ENCODE data around the gene CD207. TPM values are rescaled to one million over a fixed set of nuclear protein-coding genes. Genes with fewer than 3 reads are reported as not detected.

CD207 gene
- total and polyA plus RNA-seq, 2 of the 8 experiments (the other 6 are each of a cell fraction or from before 2014, with no cell fraction given): not detected

DNA sequence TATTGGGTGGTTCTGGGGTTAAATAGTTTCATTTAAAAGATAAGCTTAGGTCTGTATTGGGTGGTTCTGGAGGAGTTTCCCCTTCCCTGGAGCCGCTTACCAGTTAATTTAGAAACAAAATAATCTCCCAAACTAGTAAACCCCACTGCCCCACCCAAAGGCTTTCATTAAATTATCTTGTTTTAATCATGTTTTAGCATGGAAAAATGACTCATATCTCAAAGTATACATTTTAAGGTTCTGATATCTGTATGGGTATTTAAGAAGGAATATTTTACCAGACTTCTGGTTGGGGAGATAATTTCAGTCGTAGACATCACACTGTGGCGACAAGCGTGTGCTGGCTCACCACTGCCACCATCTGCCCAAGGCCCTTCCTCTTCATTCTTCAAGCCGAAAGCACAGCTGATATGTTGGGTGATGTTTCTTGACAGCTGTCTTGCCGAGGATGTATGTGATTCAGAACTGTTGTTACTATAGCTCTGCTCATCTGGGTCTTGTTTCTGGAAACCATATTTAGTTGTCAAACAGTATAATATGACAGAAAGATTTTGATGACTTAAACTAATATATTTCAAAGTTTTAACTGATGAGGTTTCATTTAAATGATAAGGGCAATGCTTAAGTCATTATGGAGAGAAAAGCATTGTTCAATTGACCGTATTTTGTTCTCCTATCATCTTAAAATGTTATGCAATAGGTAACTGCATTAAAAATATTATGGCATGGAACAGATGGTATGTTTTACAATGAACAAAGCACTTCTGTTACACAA, 50.3 kb downstream of the CD207 start:
- DNase-seq (ENCODE audit: low read depth in 1 of 2, low spot score in 2 of 2): no peak
- Histone ChIP-seq H3K79me2 (ENCODE audit: control insufficient read depth in 1 of 2, insufficient read depth in 2 of 2, low read length in 2 of 2) (no peaks in the 10 kb centered on the region), H3K4me2 (ENCODE audit: insufficient read depth in 1 of 2, low read depth in 2 of 2, low read length in 2 of 2) (no peak overlapping the region), H4K20me1 (replicated peaks in 1 of 2; ENCODE audit: control insufficient read depth in 1 of 2, insufficient read depth in 2 of 2, low read length in 2 of 2) (no peaks in the 10 kb centered on the region), H3K14ac (ENCODE audit: insufficient read length) (no peak overlapping the region), H3K23ac (ENCODE audit: insufficient read length) (no peak overlapping the region), H3K27me3 (replicated peaks in 1 of 4; ENCODE audit: control insufficient read depth in 3 of 4, extremely low read depth in 1 of 4, insufficient read depth in 3 of 4, low read length in 3 of 4) (peaks cover 17 to 30% (median 22%) of the 10 kb centered on the region in 4 experiments), H2BK12ac (ENCODE audit: low read depth, low read length) (no peak overlapping the region), H3K4me1 (replicated peaks in 1 of 4; ENCODE audit: control insufficient read depth in 3 of 4, insufficient read depth in 4 of 4, low read length in 3 of 4) (peaks cover 0 to 3% (median 0%) of the 10 kb centered on the region in 4 experiments; a peak in 1 of 7 replicates), H3K56ac (replicated peaks; ENCODE audit: insufficient read length, low read depth, low read length) (no peak overlapping the region), H4K5ac (ENCODE audit: insufficient read length, low read depth, low read length) (no peak overlapping the region), H3K4me3 (ENCODE audit: extremely low read depth in 1 of 4, insufficient read depth in 2 of 4, low read depth in 3 of 4, low read length in 4 of 4) (no peak overlapping the region), H3K18ac (ENCODE audit: extremely low read depth, low read length) (no peak overlapping the region), H3K79me1 (ENCODE audit: low read depth, low read length) (no peaks in the 10 kb centered on the region), H2BK20ac (ENCODE audit: low read length) (no peak overlapping the region), H2BK120ac (replicated peaks; ENCODE audit: low read depth, low read length) (no peak overlapping the region), H3K4ac (replicated peaks; ENCODE audit: insufficient read length, low read depth, low read length) (no peak overlapping the region), H3K9me3 (ENCODE audit: insufficient read depth in 2 of 2, low read depth in 1 of 2, low read length in 1 of 2) (no peaks in the 10 kb centered on the region), H3K9ac (replicated peaks in 1 of 4; ENCODE audit: extremely low read depth in 1 of 4, low read depth in 3 of 4, low read length in 3 of 4) (no peak overlapping the region), H2BK15ac (ENCODE audit: low read length) (no peak overlapping the region), H3K23me2 (ENCODE audit: low read depth, low read length) (no peaks in the 10 kb centered on the region; the same call in 1 of the 2 replicates), H4K91ac (replicated peaks; ENCODE audit: insufficient read length, low read length) (no peak overlapping the region), H3K27ac (ENCODE audit: low read depth, low read length) (no peak overlapping the region), H3K36me3 (ENCODE audit: control insufficient read depth in 2 of 4, insufficient read depth in 4 of 4, low read length in 3 of 4) (no peaks in the 10 kb centered on the region), H4K8ac (ENCODE audit: extremely low read depth, insufficient read depth, low read length) (no peak overlapping the region), H2BK5ac (ENCODE audit: low read depth, low read length) (no peak overlapping the region), H2AFZ (ENCODE audit: low read length) (no peak overlapping the region), H2AK5ac (ENCODE audit: low read depth, low read length) (no peak overlapping the region)
- FAIRE-seq: peak; percentile 81
- ChIA-PET POLR2A (ENCODE audit: partially characterized antibody) (interaction anchor here (0.9 to 1.3 kb wide), 2 partner anchors 17 to 57 kb away, joined by 3 to 5 read pairs; partner anchors contain the start of gene ADD2), CTCF (ENCODE audit: partially characterized antibody) (interaction anchor here (0.6 to 8.6 kb wide), 39 partner anchors 10 to 448 kb away, joined by 3 to 117 read pairs (median 5); partner anchors contain the start of gene ADD2)
- WGBS, 2 experiments (ENCODE audit: extremely low coverage in 1 of 2, insufficient coverage in 1 of 2, insufficient read length in 1 of 2, insufficient replicate concordance in 2 of 2, low coverage in 1 of 2, low lambda C conversion rate in 2 of 2, missing lambda C conversion rate in 1 of 2): 52% methylated on average over 7 of the region's 7 CpGs; no CpG with 5 or more reads in 1 of the 2 experiments
- no peak for TF ChIP-seq RFX5 (IDR thresholded peaks at IDR 0.05; ENCODE audit: borderline replicate concordance, low read depth, low read length)
- TF ChIP-seq CBX5 (IDR thresholded peaks at IDR 0.05; ENCODE audit: low read depth, low read length): no peak
- TF ChIP-seq TAF7 (optimal IDR thresholded peaks at IDR 0.05; ENCODE audit: borderline replicate concordance, low read depth, low read length): no peak
- TF ChIP-seq GTF2F1 (IDR thresholded peaks at IDR 0.05; ENCODE audit: borderline replicate concordance, low read depth, low read length): no peak
- TF ChIP-seq ZNF274 (IDR thresholded peaks at IDR 0.05; ENCODE audit: borderline replicate concordance, extremely low read depth, low read length): no peak
- no peak for TF ChIP-seq CBX8 (IDR thresholded peaks at IDR 0.05; ENCODE audit: borderline replicate concordance, low read depth, low read length)
- TF ChIP-seq FOSL1 (IDR thresholded peaks at IDR 0.05; ENCODE audit: insufficient read depth, low read depth, low read length): no peak
- TF ChIP-seq CHD2 (IDR thresholded peaks at IDR 0.05; ENCODE audit: low read length): no peak
- TF ChIP-seq EP300 (IDR thresholded peaks at IDR 0.05; ENCODE audit: borderline replicate concordance in 1 of 2, low read depth in 2 of 2, low read length in 2 of 2): no peak
- no peak for TF ChIP-seq SIRT6 (IDR thresholded peaks at IDR 0.05; ENCODE audit: low read length)
- TF ChIP-seq, protein P1, sequence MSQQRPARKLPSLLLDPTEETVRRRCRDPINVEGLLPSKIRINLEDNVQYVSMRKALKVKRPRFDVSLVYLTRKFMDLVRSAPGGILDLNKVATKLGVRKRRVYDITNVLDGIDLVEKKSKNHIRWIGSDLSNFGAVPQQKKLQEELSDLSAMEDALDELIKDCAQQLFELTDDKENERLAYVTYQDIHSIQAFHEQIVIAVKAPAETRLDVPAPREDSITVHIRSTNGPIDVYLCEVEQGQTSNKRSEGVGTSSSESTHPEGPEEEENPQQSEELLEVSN (IDR thresholded peaks at IDR 0.05): no peak

All from H1 (cell line).